Cerebellar nuclear complex (tissue), 1 donor: ENCODE measurements around the gene ESRRA.
"Not testable (repeated sequence)": the region's sequence is repeated elsewhere in the genome, so short reads cannot be mapped to it uniquely, and the experiment has no call there.

ENCODE experiments used
- DNase-seq, 2 experiments: peaks; one replicate each; lab custom pipeline; 2025; lab: John Stamatoyannopoulos, UW

ESRRA gene

GRCh38 chr11:64313491-64314145, 8.3 kb downstream of the ESRRA start:
- DNase-seq = no peak

- DNase-seq = no peak
Measured at GRCh38 chr11:64314146-64314804, 9.0 kb downstream of the ESRRA start.

GRCh38 chr11:64314805-64315561, 9.7 kb downstream of the ESRRA start:
- no peak for DNase-seq

- not testable (repeated sequence) for DNase-seq
Measured at GRCh38 chr11:64315667-64316526, 10.6 kb downstream of the ESRRA start.

GRCh38 chr11:64316672-64317324, 11.5 kb downstream of the ESRRA start:
- DNase-seq = no peak

GRCh38 chr11:64317325-64317960, 12.1 kb downstream of the ESRRA start, which contains the start of gene TRMT112:
TRMT112 (minus strand) TSS chr11:64317559; CDS start chr11:64317526, 33 bp downstream.
- peak; percentile 84 to 95 for DNase-seq

GRCh38 chr11:64317961-64318765, 12.8 kb downstream of the ESRRA start, which contains the start of gene PRDX5:
PRDX5 (plus strand) TSS chr11:64318121; CDS start chr11:64318216, 95 bp downstream.
- peak; percentile 81 to 83 for DNase-seq

- no peak for DNase-seq
Measured at GRCh38 chr11:64318766-64319761, 13.7 kb downstream of the ESRRA start.

GRCh38 chr11:64320556-64320955, 15.2 kb downstream of the ESRRA start:
- DNase-seq = no peak

- DNase-seq = no peak
Measured at GRCh38 chr11:64321026-64321425, 15.7 kb downstream of the ESRRA start.

GRCh38 chr11:64321533-64321932, 16.2 kb downstream of the ESRRA start:
- no peak for DNase-seq

- DNase-seq = no peak
Measured at GRCh38 chr11:64322925-64323260, 17.6 kb downstream of the ESRRA start.

GRCh38 chr11:64323373-64323772, 18.0 kb downstream of the ESRRA start:
- no peak for DNase-seq

- not testable (repeated sequence) for DNase-seq
Measured at GRCh38 chr11:64323984-64324383, 18.7 kb downstream of the ESRRA start.

- DNase-seq = no peak
Measured at GRCh38 chr11:64324692-64325469, 19.6 kb downstream of the ESRRA start.

- no peak for DNase-seq
Measured at GRCh38 chr11:64327375-64327774, 22.1 kb downstream of the ESRRA start.

- DNase-seq = no peak
Measured at GRCh38 chr11:64327993-64328392, 22.7 kb downstream of the ESRRA start.

GRCh38 chr11:64330888-64331287, 25.6 kb downstream of the ESRRA start:
- no peak for DNase-seq
